Effector memory CD4-positive, alpha-beta T cell (primary cell): Measurements from ENCODE around the gene RNF13.

ENCODE experiments used
- DNase-seq, 3 donors: peaks; one replicate each; pipeline ENCODE4 v3.0.0-alpha.2; 2020
- H3K27ac ChIP-seq: 2 replicates; pipeline ENCODE4 v1.7.0; 2013; ENCODE audit warnings: mild to moderate bottlenecking, low read length, moderate library complexity; ENCODE audit not compliant: insufficient read depth, poor library complexity, severe bottlenecking
- H3K27me3 ChIP-seq: replicated peaks from 2 replicates; pipeline ENCODE4 v1.7.0; 2013; ENCODE audit warnings: mild to moderate bottlenecking, low read length; ENCODE audit not compliant: insufficient read depth, control insufficient read depth, poor library complexity, severe bottlenecking
- H3K36me3 ChIP-seq: 2 replicates; pipeline ENCODE4 v1.7.0; 2013; ENCODE audit warnings: mild to moderate bottlenecking, low read length, moderate library complexity; ENCODE audit not compliant: control insufficient read depth, insufficient read depth
- H3K4me1 ChIP-seq: 2 replicates; pipeline ENCODE4 v1.7.0; 2013; ENCODE audit warnings: low read length, mild to moderate bottlenecking; ENCODE audit not compliant: control insufficient read depth, insufficient read depth, poor library complexity, severe bottlenecking
- H3K4me3 ChIP-seq: 2 replicates; pipeline ENCODE4 v1.7.0; 2013; ENCODE audit warnings: low read length, low read depth, mild to moderate bottlenecking; ENCODE audit not compliant: insufficient read depth, poor library complexity, severe bottlenecking
- H3K9me3 ChIP-seq: 2 replicates; pipeline ENCODE4 v1.7.0; 2013; ENCODE audit warnings: mild to moderate bottlenecking, low read length, moderate library complexity; ENCODE audit not compliant: control insufficient read depth
- total RNA-seq, 3 donors: gene quantifications; one replicate each; lab custom pipeline; 2026; lab: John Stamatoyannopoulos, UW

RNF13 gene, protein sequence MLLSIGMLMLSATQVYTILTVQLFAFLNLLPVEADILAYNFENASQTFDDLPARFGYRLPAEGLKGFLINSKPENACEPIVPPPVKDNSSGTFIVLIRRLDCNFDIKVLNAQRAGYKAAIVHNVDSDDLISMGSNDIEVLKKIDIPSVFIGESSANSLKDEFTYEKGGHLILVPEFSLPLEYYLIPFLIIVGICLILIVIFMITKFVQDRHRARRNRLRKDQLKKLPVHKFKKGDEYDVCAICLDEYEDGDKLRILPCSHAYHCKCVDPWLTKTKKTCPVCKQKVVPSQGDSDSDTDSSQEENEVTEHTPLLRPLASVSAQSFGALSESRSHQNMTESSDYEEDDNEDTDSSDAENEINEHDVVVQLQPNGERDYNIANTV
- total RNA-seq: 46.5 to 59.9 (median 57.9) reads per million in 3 donors

DNA sequence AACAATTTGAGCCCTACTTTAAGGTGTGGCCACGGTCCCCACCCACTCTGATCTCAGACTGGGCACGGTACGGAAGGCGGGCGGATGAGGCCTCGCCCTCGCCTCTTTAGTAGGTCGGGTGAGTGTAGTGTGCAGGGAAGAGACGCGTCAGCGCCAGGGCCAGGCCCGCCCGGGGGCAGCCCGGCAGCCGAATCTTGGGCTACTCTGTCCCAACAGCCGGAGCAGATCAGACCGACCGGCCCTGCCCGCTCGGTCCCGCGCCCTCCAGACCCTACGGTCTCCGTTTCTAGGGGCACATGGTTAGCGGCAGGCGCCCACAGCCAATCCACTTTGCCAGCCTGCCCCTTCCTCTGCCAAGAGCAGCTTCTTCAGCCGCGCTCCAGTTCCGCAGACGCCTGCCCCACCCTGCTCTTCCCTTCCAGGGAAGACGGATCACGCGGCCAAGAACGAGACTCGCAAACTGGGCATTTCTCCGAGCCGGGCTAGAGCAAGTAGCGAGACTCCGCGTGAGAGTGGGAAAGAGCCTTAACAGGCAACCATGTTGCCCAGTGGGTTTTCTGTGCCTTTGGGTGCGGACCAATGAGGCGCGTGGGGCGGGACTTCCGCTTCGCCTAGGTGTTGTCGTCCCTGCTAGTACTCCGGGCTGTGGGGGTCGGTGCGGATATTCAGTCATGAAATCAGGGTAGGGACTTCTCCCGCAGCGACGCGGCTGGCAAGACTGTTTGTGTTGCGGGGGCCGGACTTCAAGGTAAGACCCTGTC is at the start of gene RNF13:
Gene RNF13 (plus strand): TSS at position 610 of the 761 bp plus-strand sequence. CDS start 32,812 bp downstream, outside the sequence.
- Histone ChIP-seq H3K9me3 (no peaks in the 10 kb centered on the region), H3K36me3 (no peaks in the 10 kb centered on the region), H3K4me1 (peaks cover 5% of the 10 kb centered on the region), H3K4me3 (peak within 1 kb of the TSS; percentile 82), H3K27ac (peak within 1 kb of the TSS; percentile 87), H3K27me3 (no peaks in the 10 kb centered on the region)
- DNase-seq: peak; percentile 79 to 90 (median 88)

DNA sequence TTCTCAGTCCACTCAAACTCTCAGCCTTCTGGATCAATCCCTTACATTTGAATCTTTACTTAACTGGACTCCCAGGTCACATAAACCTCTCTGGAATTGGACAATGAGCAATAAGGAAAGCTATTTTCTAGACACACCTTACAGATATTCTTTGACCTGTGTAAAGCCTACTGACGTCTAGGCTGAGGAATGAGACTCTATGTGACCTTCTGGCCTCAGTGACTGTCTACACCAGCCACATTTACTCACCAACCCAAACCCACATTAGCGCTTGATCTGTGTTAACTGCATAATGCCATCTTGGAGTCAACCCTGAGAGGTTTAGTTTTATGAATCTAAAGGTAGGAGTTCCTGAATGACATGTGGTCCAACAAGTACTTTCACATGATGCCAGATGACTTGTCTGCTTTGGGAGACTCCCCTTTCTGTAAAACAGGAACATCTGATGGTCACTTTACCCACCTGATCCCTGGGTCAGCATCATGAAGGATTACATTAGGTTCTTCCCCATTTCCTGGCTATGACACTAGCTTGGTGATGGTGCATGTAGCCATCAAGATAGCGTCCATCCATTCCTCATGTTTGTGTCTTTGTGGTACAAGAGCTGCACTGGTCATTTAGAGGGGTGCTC is 49.3 kb upstream of the RNF13 start:
- Histone ChIP-seq H3K27me3 (peaks cover 6% of the 10 kb centered on the region), H3K36me3 (no peaks in the 10 kb centered on the region), H3K9me3 (no peaks in the 10 kb centered on the region)

DNA sequence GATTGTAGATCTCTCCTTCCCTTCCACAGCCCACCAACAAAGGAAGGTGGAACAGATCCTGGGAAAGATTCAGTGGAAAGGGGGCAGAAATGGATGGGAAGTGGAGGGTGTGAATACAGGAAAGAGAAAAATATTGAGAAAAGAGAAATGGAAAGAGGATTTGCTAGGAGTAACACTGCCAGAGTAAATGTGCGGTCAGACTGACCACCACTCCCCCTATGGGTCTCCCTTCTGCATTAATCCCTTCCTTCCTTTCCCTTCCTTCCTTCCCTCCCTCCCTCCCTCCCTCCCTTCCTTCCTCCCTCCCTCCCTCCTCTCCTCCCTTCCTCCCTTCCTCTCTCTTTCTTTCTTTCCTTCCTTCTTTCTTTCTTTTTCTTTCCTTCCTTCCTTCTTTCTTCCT is 48.7 kb upstream of the RNF13 start:
- no peak overlapping the region for H3K27ac ChIP-seq
- DNase-seq: no peak

More for the DNA sequence above, 49.3 kb upstream of the RNF13 start:
- H3K4me3 ChIP-seq: no peak overlapping the region
- H3K4me1 ChIP-seq: no peaks in the 10 kb centered on the region
- no peak overlapping the region for H3K27ac ChIP-seq
- DNase-seq: no peak

DNA sequence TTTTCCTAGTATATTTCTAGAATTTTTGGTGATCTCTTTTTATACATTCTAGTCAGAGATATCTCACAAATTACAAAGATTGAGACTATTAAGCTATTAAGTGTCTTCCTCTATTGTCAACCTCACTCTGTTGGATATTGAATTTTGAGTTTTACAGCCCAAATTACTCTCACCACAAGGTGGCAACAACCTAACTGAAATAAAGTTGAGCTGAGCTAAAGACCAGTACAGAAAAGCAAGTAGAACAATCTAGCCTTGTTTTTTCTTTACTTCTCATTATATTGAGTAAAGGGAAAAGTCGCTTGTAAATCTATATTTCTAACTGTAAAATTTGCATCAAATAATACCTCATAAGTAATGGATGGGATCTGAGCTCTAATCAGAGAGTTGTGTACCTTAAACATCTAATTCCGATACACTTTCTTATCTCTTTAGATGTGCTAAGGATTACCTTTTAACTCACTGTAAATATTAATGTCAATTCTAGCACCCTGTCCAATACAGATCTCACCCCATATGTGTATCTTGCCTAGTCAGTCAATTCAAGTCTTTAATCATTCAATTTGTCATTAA is 47.2 kb upstream of the RNF13 start:
- no peak for DNase-seq
- Histone ChIP-seq H3K36me3 (no peaks in the 10 kb centered on the region), H3K27ac (no peak overlapping the region), H3K4me1 (no peaks in the 10 kb centered on the region), H3K9me3 (no peaks in the 10 kb centered on the region), H3K4me3 (no peak overlapping the region), H3K27me3 (peaks cover 6% of the 10 kb centered on the region)

More for the DNA sequence above, 48.7 kb upstream of the RNF13 start:
- H3K4me1 ChIP-seq: no peaks in the 10 kb centered on the region
- no peaks in the 10 kb centered on the region for H3K9me3 ChIP-seq
- no peak overlapping the region for H3K4me3 ChIP-seq
- H3K27me3 ChIP-seq: peaks cover 6% of the 10 kb centered on the region
- no peaks in the 10 kb centered on the region for H3K36me3 ChIP-seq

DNA sequence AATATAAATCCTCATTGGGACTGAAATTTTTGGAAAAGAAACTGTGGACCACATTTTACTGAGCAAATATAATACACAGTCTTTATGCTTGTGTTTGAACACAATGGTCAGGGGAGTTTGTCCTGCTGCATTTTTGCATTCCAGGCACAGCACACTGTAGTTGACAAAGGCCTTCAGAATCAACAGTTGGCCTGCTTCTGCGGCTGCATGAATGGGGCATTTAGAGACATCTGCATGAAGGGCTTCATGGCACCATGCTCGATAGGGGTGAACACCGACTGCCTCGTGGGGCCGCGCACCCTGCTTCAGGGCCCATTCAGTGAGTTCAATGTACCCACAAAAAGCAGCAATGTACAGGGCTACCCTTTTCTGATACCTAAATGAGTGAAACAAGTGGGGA is 45.3 kb upstream of the RNF13 start:
- DNase-seq: no peak
- Histone ChIP-seq H3K36me3 (no peaks in the 10 kb centered on the region), H3K27ac (no peak overlapping the region), H3K4me1 (no peaks in the 10 kb centered on the region), H3K4me3 (no peak overlapping the region), H3K27me3 (peaks cover 6% of the 10 kb centered on the region), H3K9me3 (no peaks in the 10 kb centered on the region)

DNA sequence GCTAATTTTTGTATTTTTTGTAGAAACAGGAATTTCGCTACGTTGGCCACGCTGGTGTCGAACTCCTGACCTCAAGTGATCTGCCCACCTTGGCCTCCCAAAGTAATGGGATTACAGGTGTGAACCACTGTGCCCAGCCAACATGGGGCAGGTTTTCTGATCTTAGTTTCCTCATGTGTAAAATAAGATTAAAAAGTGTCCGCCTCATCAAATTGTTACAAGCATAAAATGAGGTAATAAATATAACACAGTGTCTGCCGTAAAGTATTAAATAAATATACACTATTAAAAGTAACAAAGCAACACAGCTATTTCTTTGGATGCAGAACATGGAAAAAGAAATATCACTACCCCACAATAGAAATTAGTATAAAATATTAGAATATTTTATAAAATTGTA is 44.3 kb upstream of the RNF13 start:
- H3K4me1 ChIP-seq: no peaks in the 10 kb centered on the region
- no peak overlapping the region for H3K4me3 ChIP-seq
- no peaks in the 10 kb centered on the region for H3K36me3 ChIP-seq
- H3K27me3 ChIP-seq: peaks cover 6% of the 10 kb centered on the region
- DNase-seq: no peak
- no peak overlapping the region for H3K27ac ChIP-seq
- no peaks in the 10 kb centered on the region for H3K9me3 ChIP-seq

DNA sequence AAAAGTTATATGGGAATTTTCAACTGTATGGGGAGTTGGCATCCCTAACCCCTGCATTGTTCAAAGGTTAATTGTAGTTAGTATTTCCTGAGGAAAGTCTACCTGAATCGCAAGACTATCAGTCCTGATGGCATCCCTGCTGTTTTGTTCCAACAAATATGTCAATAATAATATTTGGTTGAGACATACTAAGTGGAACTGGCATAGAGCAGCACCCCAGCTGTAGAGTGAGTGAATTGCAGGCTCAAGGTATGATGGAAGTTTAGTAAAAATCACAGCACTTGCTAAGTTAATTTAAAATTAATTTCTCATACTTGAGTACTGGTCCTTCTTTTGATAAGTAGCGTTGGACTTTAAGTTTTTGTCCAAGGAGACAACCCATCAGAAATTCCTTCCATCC is 42.8 kb upstream of the RNF13 start:
- no peaks in the 10 kb centered on the region for H3K4me1 ChIP-seq
- no peaks in the 10 kb centered on the region for H3K9me3 ChIP-seq
- no peaks in the 10 kb centered on the region for H3K36me3 ChIP-seq

DNA sequence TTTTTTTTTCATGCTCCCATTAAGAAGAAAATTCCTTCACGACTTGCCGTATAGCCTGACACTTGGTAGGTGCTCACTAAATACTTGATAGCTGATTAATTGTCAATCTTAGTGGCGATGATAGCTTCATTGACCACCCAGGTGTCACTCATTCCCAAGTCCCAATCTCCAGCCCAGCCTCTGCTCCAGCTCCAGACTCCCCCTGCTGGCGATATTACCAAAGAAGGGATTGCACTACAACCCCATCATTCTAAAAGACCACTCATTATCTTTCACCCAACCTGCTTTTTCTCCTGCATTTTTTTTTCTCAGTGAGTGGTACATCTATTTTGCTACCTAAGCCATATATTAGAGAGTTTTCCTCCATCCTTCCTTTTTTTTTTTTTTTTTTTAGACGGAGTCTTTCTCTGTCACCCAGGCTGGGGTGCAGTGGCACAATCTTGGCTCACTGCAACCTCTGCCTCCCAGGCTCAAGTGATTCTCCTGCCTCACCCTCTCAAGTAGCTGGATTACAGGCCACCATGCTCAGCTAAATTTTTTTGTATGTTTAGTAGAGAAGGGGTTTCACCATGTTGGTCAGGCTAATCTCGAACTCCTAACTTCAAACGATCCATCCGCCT is 41.3 kb upstream of the RNF13 start:
- no peaks in the 10 kb centered on the region for H3K36me3 ChIP-seq
- no peak overlapping the region for H3K27ac ChIP-seq
- H3K4me1 ChIP-seq: no peaks in the 10 kb centered on the region
- H3K4me3 ChIP-seq: no peak overlapping the region
- DNase-seq: peak in 1 of 3 donors; percentile 22
- H3K9me3 ChIP-seq: no peaks in the 10 kb centered on the region
- no peaks in the 10 kb centered on the region for H3K27me3 ChIP-seq

More for the DNA sequence above, 42.8 kb upstream of the RNF13 start:
- H3K27ac ChIP-seq: no peak overlapping the region
- no peak overlapping the region for H3K4me3 ChIP-seq
- no peak for DNase-seq
- no peaks in the 10 kb centered on the region for H3K27me3 ChIP-seq

DNA sequence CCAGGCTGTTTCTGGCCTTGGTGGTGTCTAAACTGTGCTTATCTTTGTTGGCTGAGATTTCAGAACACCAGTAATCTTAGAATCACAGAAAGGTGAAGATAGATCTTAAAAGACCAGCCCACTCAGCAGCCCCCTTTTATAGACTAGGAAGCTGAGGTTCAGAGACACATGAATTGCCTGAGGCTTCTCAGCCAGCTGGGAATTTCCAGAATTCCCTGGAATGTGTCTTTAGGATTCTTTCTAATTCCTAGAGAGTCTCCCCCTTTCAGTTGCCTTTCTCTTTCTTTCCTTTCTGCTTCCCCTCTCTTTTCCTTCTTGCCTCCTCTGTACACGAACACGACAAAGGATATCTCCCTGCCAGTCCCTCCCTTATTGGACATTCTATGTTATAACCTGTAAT is 40.2 kb upstream of the RNF13 start:
- Histone ChIP-seq H3K9me3 (no peaks in the 10 kb centered on the region), H3K4me3 (no peak overlapping the region), H3K27ac (no peak overlapping the region), H3K4me1 (no peaks in the 10 kb centered on the region), H3K36me3 (no peaks in the 10 kb centered on the region), H3K27me3 (no peaks in the 10 kb centered on the region)
- no peak for DNase-seq
